NCI-H1417 treated with DMSO at 0.1 percent for 48 hours (cell line): Measurements from ENCODE around the gene CHST15.
"Not testable (repeated sequence)": the region's sequence is repeated elsewhere in the genome, so short reads cannot be mapped to it uniquely, and the experiment has no call there.

Experiments
- DNase-seq: peaks from one replicate; lab custom pipeline; 2025; lab: John Stamatoyannopoulos, UW

CHST15 gene

DNA sequence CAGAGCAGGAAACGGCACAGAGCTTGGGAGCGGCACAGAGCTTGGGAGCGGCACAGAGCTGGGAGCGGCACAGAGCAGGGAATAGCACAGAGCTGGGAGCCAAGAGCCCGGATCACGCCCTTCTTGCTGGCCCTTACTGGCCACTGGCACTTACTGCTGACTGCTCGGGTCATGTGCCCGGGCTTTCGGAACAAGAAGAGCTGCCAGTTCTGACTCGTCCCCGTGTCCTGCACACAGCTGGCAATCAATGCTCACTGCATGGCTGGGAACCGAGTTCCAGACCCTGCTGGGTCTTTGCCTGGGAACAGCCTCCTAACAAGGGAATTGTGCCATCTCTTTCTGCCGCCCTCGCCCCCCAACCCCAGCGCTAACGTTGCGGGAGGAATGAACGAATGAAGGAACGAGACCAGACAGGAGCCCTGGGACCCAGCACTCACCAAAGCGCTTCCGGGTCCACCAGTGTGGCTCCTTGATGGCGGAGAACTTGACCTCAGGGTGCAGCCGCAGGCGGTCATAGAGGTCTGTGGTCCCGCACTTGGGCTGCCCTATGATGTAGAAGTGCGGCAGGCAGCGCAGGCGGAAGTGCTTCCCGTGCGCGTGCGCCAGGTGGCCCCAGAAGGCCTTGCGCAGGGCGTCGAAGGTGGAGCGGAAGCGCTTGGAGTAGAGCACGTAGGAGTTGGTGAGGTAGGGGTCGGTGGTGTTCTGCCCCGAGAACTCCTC, 49.1 kb downstream of the CHST15 start:
- DNase-seq = no peak

DNA sequence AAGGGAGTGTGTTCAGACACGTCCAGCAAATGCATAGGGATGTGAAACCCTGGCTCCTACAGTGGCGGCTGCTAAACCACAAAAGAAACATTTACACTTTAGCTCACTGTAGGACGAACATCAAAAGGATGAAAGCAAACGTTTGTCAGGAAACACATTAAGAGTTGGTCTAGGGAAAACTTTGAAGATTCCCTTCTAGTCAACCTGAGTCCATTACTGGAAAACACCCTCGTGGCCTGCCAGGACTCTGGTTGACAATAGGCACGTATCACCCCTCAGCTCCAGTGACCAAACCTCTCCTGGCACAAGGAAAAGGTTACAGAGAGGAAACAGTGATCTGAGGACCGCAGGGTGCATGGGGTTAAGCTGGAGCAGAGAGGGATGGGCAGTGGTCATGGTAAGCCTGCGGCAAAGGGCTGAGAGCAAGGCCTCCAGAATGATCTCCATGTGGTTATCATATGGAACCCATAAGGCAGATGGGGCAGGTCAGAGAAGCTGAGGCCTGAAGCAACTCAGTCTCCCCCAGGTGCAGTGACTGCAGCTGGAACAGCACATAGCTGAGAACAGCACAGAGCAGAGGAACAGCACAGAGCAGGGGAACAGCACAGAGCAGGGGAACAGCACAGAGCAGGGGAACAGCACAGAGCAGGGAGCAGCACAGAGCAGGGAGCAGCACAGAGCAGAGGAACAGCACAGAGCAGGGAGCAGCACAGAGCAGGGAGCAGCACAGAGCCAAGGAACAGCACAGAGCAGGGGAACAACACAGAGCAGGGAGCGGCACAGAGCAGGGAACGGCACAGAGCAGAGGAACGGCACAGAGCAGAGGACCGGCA, 49.9 kb downstream of the CHST15 start:
- DNase-seq = no peak

DNA sequence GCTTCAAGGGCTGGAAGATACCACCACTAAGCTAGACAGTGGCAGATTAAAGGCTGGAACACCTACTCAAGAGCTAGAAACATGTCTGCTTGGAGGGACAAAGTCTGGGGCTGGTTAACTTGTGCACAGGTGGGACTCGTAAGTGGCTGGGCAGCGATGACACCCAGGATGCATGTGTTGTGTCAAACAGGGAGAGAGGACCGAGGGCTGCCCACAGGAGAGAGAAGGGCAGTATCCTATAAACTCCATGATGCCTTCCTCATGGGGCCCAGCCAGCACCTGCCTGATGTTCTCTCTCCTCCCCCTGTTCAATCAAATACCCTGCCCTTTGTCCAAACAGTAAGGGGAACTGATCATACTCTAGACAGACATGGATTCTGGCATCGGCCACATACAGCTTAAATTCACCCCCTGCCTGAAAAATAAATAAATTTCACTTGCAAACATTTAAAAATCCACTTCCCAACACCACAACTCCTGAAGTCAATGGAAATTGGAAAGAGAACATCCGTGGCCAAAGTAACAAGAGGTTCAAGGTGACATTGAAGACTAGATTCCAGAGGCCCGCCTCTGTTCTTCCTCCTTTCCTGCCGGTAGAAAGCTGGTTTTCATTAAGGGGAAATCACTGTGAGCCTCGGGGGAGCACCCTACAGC, 50.6 kb downstream of the CHST15 start:
- no peak for DNase-seq

DNA sequence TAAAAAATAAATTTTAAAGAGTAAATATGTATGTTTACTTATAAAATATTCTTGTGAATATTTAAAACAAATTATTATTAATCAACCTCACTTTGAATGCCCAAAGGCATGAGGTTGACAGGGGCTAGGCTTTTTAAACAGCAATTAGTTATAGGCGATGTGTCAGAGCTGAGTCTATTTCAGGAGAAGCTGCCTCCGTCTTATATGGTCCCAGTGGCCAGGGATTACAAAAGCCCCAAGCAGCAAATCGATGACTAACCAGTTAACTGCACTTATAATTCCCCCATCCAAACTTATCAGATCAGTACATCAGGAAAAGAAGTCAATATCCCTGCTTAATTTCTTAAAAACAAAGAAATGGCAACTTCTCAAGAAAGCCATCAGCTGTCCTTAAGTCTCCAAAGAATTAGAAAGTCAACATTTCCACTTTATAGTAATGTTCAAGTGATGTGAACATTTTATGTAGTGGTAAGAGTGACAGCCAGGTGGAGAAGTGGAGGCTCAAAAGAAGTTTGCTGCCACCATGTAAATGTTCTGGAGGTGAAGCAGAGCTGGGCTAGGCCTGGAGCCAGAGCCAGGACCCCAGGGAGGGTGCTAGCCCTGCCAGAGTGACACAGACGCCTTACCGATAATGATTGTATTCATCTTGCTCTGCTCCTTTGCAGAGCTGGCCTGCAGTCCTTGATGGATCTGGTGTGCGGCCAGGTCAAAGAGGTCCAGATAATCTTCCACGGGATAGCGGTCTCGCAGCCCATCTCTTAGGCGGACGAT, 51.5 kb downstream of the CHST15 start:
- DNase-seq = no peak

DNA sequence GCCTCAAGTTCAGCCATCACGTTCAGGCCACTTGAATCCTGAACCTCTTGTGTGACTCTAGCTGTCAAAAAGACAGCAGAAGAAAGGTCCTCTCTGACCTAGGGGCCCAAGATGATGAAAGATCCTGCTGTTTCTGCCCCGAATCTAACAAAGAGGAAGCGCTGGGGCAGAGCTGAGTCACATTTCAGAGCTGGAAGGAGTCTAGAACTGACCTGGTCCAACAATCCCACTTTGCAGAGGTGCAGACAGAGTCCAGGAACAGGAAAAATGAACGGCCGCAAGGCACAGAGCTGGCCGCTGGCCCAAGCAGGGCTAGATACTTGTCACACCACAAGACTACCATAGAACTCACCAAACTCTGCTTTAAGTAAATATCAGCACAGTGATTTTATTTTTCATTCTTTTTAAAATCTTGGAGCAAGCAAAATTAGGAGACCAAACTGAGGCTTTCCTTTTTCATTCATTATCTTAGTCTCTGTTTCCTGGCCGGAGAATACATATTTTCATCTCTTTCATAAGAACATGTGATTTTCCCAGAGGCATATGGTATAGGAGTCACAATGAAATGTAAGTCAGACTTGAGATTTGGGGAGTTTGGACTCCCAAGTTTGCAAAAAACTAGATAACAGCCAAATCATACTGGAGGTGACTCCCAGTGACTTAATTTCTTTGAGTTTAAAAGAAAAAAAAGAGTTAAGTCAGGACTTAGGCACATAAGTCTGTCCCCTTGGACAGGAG, 52.8 kb downstream of the CHST15 start:
- no peak for DNase-seq

DNA sequence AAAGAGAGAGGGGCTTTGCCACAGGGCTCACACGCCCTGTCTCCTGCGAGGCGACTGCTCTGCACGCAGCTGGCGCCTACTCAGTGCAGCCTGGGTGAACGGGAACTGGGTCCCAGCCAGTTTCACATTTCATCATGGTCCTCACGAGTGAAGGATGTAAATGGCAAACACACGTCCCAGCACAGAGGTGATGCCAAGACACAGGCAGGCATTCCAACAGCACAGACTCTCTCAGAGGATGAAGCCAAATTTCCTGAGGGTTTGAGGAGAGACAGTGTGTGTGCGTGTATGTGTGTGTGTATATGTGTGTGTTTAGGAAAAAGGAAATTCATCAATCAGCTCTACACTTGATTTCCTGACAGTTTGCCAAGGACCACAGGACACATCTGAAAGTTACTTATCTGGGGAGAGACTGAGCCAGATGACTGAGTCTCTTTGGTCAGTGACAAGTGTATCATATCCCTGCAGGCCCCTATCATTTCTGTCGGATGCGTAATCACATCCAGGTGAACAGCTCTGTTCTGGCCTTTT, 53.9 kb downstream of the CHST15 start:
- no peak for DNase-seq

DNA sequence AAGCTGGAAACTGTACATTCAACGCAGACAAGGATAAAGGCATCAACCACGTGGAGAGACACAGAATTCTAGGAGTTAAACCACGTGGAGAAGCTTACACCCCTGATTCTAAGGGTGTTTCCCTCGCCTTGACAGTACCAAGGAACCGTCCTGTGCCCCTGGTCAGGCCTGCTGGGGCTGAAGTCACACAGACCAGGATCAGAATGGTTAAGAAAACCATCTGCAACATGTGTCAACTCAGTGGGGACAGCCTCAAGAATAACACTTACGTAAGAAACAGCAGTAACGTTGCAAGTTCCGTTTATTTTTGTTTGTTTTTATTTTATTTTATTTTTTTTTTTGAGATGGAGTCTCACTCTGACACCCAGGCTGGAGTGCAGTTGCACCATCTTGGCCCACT, 55.6 kb downstream of the CHST15 start:
- DNase-seq = no peak

DNA sequence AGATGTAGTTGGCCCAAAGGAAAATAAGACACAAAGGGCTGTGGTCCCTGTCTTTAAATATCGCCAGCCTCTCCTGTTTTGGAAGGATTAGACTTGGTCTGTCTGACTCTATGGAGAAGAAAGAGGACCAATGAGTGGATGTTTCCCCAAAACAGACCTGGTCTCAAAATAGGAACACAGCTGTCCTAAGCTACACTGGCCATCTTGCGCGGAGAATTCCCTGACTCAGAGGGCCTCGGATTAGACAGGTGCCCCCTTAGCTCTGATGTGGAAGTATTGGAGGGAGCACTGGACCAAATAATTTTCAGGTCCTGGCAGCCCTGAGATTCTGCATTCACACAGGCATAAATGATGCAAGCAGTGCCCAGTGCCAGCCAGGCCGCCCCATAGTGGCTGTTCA, 56.1 kb downstream of the CHST15 start:
- DNase-seq = no peak

DNA sequence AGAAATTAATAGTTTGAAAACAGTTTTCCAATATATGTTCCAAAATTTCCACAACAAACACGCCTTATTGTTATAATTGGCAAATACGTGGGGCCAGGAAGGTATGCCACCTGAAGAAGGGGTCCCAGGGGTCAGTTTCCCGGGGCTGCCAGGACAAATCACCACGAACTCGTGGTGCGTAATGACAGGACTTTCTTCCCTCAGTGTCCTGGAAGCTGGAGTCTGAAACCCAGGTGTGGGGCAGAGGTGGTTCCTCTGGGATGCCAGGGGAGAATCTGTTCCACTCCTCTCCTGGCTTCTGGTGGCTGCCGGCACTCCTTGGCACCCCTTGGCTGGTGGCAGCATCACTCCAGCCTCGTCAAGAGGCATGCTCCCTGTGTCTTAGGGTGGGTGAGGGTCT, 56.7 kb downstream of the CHST15 start:
- no peak for DNase-seq

DNA sequence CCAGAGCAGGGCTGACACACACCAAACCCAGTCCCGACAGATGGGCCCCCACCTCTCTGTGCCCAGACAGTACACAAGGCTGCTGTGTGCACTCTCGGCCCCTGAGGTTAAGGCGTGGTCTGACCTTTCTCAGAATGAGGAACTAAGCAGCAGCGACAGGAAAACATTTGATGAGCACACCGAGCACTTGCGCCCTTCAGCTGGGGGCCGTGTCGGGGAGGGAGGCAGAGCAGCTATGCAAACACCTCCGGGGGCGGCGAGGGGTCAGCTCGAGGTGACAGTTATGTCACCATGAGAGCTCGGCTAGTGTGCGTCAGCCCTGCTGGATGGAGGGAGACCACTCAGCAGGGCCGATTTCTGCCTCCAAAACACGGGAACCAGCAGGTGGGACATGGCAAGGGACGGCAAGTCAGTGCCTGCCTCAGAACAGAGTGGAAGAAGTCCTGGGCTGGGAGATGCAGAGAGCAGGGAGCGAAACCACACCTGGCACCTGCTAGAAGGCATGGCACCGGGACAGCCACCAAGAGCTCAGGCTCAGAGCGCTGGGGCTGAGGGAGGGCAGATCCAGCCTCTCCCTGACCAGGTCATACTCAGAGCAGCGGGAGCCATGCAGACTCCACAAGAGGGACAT, 57.4 kb downstream of the CHST15 start:
- no peak for DNase-seq

DNA sequence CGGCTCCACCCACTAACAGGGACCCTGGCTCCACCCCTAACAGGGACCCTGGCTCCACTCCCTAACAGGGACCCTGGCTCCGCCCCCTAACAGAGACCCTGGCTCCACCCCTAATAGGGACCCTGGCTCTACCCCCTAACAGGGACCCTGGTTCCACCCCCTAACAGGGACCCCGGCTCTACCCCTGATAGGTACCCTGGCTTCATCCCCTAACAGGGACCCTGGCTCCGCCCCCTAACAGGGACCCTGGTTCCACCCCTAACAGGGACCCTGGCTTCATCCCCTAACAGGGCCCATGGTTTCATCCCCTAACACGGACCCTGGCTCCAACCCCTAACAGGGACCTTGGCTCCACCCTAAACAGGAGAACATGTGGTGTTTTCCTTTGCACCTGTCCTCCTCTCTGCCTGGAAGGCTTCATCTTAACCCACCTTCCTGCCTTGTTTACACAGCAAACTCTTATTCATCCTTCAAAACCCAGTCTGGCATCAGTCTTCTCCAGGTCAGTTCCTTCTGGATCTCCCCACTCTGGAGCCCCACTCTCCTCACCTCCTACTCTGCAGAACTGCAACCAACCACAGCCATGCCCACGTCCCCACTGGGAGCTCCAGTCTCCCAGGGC, 58.0 kb downstream of the CHST15 start:
- DNase-seq = no peak

DNA sequence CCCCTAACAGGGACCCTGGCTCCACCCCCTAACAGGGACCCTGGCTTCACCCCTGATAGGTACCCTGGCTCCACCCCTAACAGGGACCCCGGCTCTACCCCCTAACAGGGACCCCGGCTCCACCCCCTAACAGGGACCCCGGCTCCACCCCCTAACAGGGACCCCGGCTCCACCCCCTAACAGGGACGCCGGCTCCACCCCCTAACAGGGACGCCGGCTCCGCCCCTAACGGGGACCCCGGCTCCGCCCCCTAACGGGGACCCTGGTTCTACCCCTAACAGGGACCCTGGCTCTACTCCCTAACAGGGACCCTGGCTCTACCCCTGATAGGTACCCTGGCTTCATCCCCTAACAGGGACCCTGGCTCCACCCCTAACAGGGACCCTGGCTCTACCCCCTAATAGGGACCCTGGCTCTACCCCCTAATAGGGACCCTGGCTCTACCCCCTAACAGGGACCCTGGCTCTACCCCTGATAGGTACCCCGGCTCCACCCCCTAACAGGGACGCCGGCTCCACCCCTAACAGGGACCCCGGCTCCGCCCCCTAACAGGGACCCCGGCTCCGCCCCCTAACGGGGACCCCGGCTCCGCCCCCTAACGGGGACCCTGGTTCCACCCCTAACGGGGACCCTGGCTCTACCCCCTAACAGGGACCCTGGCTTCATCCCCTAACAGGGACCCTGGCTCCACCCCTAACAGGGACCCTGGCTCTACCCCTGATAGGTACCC, 58.7 kb downstream of the CHST15 start:
- DNase-seq = not testable (repeated sequence)

DNA sequence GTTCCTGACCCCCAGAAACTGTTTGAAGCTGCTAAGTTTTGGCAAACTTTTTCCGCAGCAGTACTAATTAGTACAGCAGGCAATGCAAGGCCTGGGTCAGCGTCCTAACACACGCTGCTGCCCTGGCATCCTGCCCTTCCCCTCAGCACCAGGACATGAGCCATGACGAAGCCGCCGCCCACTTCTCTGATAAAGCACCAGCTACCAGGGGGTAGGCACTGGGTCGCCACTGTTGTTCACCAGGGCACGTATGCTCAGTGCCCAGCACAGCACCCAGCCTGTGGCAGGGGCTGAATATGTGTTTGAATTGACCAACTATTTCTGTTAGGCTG, 59.5 kb downstream of the CHST15 start:
- no peak for DNase-seq

DNA sequence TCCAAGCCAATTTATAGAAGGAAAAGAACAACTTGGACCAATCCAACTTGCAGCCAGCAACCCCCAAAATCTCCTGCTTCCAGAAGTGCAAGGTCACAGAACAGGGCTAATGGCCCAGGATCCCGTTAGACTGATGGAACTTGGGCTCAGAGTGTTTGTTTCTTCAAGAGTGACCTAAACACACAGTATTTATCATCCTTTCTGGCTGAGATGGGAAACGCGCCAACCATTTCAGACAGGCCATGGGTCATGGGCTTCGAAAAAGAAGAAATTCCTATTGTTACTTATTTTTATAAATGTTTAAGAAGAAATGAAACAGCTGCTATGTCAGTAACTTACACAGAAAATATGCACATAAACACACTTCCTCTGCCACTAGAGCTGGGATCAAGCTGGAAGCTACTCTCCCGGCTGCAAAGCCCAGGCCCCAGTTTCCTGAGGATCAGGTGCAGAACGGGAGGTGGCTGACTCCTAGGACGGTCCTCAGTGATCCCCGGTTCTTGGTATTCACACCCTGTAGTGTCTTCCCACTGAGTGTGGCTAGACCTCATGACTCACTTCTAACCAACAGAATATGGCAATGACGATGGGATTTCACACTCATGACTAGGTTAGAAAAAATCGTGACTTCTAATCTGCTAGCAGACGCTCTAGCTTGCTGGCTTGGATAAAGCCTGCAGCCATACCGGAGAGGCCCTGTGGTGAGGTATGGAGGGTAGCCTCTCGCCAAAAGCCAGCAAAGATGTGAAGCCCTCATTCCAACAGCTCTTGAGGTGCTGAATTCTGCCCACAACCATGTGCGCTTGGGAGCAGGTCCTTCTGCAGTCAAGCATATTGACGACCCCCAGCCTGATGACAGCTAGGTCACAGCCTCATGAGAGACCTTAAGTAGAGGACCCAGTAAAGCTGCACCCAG, 60.2 kb downstream of the CHST15 start:
- no peak for DNase-seq

DNA sequence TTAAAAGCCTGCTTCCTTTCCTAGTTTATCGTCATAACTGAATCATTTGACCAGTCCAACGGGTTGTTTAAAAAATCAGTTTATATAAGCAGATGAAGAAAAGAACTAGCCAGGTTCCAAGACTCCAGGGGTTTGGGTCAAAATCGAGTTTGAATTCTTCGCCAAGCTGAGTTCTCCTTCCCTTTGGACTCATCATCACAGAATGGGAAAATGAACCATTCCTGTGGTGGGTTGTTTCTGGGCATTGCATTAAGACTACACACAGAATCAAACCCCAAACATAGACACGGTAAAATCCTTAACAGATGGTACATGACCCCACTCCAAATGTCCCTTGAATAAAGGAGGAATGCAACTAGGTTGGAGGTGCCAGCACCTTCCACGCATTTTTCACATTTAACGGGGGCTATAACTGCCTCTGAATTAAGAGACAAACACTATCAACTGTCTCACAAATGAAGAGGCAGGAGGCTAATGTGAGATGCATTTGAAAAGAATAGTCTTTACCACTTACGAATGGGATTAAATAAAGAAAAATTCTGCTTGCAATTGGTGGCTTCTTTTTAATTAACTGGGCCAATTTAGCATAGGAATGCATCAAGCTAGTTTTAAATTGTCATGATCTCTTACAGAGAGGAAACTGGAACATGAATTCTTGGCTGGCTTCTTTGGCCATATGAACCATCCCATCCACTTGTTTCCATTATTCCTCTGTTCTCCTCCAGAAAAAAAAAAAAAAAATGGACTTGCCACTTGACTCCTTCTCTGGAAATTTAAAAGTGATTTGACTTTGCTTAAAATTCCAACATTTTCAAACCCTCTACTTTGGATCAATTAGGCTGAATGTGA, 61.1 kb downstream of the CHST15 start:
- no peak for DNase-seq

DNA sequence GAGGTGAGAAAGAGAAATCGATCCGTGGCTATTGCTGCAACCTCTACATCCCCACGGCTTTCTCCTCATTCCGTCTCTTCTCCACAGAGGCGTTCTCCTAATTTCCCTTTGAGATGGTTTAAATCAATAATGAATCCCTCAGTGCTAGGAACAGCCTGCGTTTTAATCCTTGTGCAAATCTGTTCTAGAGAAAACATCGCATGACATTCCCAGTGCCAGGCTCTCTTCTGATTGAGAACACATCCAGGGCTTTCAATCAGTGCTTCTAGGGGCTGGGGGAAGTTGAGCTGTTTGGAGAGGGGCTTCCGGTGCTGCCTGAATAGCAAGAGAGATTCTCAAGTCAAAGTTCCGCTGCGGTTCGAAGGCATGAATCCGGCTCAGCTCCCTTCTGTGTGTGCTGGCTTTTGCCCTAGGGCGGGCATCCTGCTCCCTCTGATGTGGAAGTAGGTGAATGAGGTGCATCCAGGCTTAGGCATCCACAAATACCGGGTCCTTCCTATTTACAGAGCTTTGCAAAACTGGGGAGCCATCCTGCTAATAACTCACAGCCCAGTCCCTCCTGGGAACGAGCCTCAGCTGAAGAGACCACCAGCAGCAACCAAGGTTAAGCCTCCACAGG, 62.8 kb downstream of the CHST15 start:
- DNase-seq = no peak

DNA sequence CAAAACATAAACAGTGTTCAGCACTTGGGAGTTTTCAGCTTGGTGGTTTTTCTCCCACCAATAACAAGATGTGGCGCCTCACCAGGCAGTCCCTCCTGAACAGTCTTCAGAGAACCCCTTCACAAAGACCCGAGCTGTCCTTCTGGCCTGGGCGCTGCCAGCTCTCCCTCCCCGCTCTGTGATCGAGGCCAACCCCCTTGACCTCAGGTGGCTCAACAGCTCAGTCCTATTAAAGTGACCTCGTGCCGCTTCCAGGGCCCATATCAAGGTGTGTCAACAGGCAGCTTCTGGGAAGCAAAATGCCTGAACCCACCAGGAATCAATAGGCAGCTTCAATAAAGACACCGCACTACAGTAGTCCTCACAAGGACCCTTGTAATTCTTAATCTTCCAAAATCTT, 63.3 kb downstream of the CHST15 start:
- DNase-seq = no peak
